Neutrophil (primary cell): ENCODE measurements around the gene ZBTB42.

Experiments used
- H3K27ac ChIP-seq: fragments of 200-600 bp; sonication (generic); 2 replicates; pipeline ENCODE4 v1.5.1; 2016; ENCODE audit warnings: mild to moderate bottlenecking, moderate library complexity
- H3K27me3 ChIP-seq: fragments of 200-600 bp; sonication (generic); 2 replicates; pipeline ENCODE4 v1.6.0; 2016; ENCODE audit warnings: mild to moderate bottlenecking
- H3K36me3 ChIP-seq: fragments of 200-600 bp; sonication (generic); 2 replicates; pipeline ENCODE4 v1.5.1; 2017
- H3K4me1 ChIP-seq, 2 experiments: fragments of 200-600 bp in 1 of 2; sonication (generic) in 1 of 2; 1 replicate in 1 of 2; 2 replicates in 1 of 2; pipeline versions ENCODE4 v1.5.1 to v1.6.1; 2013 to 2016; ENCODE audit warnings: low read depth in 1 of 2, low read length in 1 of 2, mild to moderate bottlenecking in 1 of 2, moderate library complexity in 1 of 2; ENCODE audit not compliant: control insufficient read depth in 1 of 2, insufficient read depth in 1 of 2
- H3K4me3 ChIP-seq, 2 experiments: fragments of 200-600 bp in 1 of 2; sonication (generic) in 1 of 2; 1 replicate in 1 of 2; 2 replicates in 1 of 2; pipeline ENCODE4 v1.5.1; 2013 to 2016; ENCODE audit warnings: low read depth in 1 of 2, low read length in 1 of 2, mild to moderate bottlenecking in 1 of 2, moderate library complexity in 1 of 2
- H3K9me3 ChIP-seq: fragments of 200-600 bp; sonication (generic); 2 replicates; pipeline ENCODE4 v1.5.1; 2016
- TF ChIP-seq, protein P1 (sequence below): fragments of 200-600 bp; sonication (generic); IDR thresholded peaks from 2 replicates; pipeline ENCODE4 v1.5.1; 2016; ENCODE audit warnings: antibody characterized with exemption

ZBTB42 gene

DNA sequence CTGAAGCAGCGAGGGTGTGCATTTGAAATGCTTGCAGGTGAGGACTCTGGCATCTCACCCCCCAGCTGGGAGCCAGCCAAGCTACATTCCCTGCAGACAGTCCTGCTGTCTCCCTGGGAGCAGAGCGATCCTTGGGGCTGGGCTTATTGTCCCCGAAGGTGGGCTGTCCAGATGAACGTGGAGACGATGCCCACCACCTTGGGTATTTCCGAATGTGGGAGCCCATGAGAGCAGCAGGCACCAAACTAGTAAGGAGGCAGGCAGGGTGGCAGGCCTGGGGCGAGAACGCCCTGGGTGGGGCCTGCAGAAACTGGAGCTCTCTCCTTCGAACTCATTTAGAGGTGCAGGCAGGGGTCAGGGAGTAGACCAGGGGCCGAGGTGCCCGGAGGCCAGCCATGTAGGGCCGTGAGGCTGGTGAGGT lies 18.5 kb downstream of the ZBTB42 start:
- Histone ChIP-seq H3K27ac (no peak overlapping the region), H3K4me1 (peaks cover 13 to 15% of the 10 kb centered on the region in 2 experiments), H3K27me3 (peaks cover 5% of the 10 kb centered on the region), H3K36me3 (no peaks in the 10 kb centered on the region), H3K4me3 (no peak overlapping the region), H3K9me3 (no peaks in the 10 kb centered on the region)
- TF ChIP-seq, protein P1, sequence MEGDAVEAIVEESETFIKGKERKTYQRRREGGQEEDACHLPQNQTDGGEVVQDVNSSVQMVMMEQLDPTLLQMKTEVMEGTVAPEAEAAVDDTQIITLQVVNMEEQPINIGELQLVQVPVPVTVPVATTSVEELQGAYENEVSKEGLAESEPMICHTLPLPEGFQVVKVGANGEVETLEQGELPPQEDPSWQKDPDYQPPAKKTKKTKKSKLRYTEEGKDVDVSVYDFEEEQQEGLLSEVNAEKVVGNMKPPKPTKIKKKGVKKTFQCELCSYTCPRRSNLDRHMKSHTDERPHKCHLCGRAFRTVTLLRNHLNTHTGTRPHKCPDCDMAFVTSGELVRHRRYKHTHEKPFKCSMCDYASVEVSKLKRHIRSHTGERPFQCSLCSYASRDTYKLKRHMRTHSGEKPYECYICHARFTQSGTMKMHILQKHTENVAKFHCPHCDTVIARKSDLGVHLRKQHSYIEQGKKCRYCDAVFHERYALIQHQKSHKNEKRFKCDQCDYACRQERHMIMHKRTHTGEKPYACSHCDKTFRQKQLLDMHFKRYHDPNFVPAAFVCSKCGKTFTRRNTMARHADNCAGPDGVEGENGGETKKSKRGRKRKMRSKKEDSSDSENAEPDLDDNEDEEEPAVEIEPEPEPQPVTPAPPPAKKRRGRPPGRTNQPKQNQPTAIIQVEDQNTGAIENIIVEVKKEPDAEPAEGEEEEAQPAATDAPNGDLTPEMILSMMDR = no peak

DNA sequence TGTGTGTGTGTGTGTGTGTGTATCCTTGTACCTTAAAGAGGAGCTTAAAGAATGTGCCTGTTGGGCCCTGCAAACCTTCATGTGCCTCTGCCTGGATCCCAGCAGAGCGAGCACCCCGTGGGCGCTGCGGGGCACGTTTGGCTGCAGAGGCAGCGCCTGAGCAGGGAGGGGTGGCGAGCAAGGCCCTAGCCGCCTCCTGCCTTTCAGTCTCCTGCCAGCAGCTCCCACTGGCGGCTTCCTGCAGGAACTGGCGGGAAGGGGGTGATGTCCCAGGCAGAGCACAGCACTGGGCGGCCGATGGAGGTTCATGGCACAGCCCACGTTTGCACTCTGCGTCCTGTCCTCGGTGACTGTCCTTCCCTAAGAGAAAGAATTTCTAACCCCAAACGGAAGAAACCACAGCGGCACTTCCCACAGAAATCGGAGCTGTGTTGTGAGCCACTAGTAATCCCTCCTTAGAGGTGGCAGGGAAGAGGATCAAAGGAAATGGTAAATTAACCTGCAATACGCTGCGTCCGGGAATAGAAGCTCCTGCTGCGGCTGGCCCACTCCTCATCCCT lies 19.8 kb downstream of the ZBTB42 start:
- Histone ChIP-seq H3K27me3 (peaks cover 19% of the 10 kb centered on the region), H3K27ac (no peak overlapping the region), H3K36me3 (no peaks in the 10 kb centered on the region), H3K9me3 (no peaks in the 10 kb centered on the region), H3K4me1 (peaks cover 10% of the 10 kb centered on the region in 2 experiments), H3K4me3 (no peak overlapping the region)
- TF ChIP-seq, protein P1 = no peak

DNA sequence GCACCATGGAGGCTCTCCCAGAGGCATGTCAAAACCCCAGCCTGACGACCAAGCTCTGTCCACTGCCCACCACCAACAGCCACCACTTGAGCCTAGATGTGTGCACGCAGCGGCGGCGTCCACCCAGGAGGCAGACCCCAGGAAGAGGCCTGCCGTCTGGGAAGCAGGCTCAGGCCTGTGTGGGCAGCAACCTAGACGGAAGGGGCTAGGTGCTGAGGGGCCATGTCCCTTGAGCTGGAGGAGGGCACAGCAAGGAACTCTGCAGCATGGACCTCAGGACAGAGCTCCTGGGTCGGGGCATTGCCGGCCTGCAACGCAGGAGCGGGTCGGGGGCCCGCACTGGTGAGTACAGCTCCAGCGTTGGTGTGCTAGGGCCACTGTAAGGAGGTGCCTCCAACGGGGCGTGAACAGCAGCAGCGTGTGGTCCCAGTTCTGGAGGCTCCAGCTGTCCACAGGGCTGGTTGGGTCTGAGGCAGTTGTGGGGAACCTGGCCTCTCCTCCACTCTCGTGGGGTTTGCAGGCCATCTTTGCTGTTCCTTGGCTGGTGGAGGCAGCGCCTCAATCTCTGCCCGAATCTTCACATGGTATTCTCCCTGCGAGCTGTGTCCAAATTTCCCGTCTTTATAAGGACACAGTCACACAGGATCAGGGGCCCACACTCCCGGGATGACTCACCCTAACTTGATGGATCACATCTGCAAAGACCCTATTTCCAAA lies 20.5 kb downstream of the ZBTB42 start:
- Histone ChIP-seq H3K27ac (no peak overlapping the region), H3K27me3 (peaks cover 25% of the 10 kb centered on the region), H3K4me1 (peaks cover 12 to 14% of the 10 kb centered on the region in 2 experiments), H3K36me3 (no peaks in the 10 kb centered on the region), H3K9me3 (no peaks in the 10 kb centered on the region), H3K4me3 (no peak overlapping the region)
- TF ChIP-seq, protein P1 = no peak

DNA sequence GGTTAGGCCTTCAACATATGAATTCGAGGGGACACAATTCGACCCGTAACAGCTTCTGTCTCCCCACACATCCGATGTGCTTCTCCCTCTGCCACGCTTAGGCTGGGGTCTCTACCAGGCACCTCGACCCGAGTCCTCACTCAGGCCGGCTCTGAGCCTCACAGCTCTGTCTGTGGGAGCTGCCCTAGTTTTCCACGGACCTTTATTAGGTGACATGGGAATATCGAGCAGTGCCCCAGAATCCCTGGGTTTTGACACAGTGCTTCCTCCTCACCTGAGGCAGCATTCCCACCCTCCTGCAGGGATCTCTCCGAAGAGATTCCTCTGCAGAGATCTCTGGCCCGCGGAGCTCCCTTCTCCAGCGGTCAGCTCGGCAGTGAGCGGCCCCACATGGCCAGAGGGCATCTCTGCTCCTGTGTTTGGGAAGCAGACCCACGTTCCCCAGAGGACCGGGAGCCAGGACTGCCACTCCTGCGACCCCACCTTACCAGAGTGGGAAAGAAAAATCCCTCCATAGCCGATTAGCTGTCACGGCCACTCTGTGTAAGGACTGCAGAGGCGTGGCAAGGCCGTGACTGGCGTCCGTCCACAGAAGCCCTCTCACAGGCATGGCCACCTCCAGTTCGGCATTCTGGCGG lies 21.2 kb downstream of the ZBTB42 start:
- H3K4me1 ChIP-seq = peaks cover 10 to 16% of the 10 kb centered on the region in 2 experiments
- H3K9me3 ChIP-seq = no peaks in the 10 kb centered on the region
- H3K36me3 ChIP-seq = no peaks in the 10 kb centered on the region
- TF ChIP-seq, protein P1 = no peak
- H3K27me3 ChIP-seq = peaks cover 31% of the 10 kb centered on the region
- no peak overlapping the region for H3K27ac ChIP-seq
- no peak overlapping the region for H3K4me3 ChIP-seq

DNA sequence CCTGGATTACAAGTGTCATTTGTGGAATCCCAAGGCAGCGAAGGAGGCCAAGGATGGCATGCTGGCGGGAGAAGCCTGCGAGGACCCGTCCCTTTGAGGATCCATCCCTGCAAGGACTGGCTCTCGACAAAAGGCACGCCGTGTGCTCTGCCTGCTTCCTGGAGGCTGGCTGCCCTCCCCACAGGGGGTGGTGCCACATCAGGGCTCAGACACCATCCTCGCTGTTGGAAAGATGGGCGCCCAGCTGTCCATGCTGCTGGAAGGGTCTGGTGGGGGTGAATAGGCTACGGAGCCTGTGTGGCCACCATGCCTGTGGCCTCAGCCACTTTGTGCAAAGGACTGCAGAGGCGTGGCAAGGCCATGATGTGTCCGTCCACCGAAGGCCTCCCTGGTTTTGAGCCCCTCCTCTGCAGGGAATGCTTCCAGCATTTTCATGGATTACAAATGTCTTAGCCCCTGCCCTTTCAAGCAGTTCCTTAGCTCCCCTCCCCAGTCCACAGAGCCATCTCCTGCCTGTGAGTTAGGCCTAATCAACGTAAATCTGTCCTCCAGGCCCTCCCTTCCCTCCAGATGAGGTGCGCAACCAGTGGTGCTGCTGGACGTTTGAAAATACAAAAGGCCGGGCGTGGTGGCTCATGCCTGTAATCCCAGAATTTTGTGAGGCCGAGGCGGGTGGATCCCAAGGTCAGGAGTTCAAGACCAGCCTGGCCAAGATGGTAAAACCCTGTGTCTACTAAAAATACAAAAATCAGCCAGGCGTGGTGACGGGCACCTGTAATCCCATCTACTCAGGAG lies 22.1 kb downstream of the ZBTB42 start:
- Histone ChIP-seq H3K4me1 (peaks cover 18 to 24% of the 10 kb centered on the region in 2 experiments), H3K36me3 (no peaks in the 10 kb centered on the region), H3K4me3 (no peak overlapping the region), H3K27me3 (peaks cover 40% of the 10 kb centered on the region), H3K27ac (no peak overlapping the region), H3K9me3 (no peaks in the 10 kb centered on the region)
- TF ChIP-seq, protein P1 = no peak
